HEK293T (cell line): Measurements from ENCODE around the gene VPS35L.

ENCODE experiments used
- CTCF ChIA-PET: fragments of 350-600 bp; formaldehyde crosslinking; extraction: SDS; loops from one replicate; lab custom pipeline; 2021; ENCODE audit warnings: antibody characterized with exemption, inconsistent platforms; lab: Yijun Ruan, JAX
- POLR2A ChIA-PET: fragments of 350-600 bp; formaldehyde crosslinking; extraction: SDS; loops from one replicate; lab custom pipeline; 2020; ENCODE audit warnings: antibody characterized with exemption, inconsistent platforms; lab: Yijun Ruan, JAX
- DNase-seq: peaks from one replicate; pipeline ENCODE4 v3.0.0; 2012; ENCODE audit warnings: mixed read lengths; ENCODE audit errors: extremely low spot score
- ARNT ChIP-seq: fragments of 450-650 bp; IDR thresholded peaks from 2 replicates; pipeline ENCODE4 v1.6.1; 2017; ENCODE audit warnings: mild to moderate bottlenecking
- BHLHE40 ChIP-seq: fragments of 450-650 bp; IDR thresholded peaks from 2 replicates; pipeline ENCODE4 v1.6.1; 2016; ENCODE audit warnings: mild to moderate bottlenecking, moderate library complexity, borderline replicate concordance
- CTBP1 ChIP-seq: fragments of 450-650 bp; IDR thresholded peaks from 2 replicates; pipeline ENCODE4 v1.6.1; 2016; ENCODE audit warnings: borderline replicate concordance
- ELF4 ChIP-seq: fragments of 450-650 bp; IDR thresholded peaks from 2 replicates; pipeline ENCODE4 v1.6.1; 2017; ENCODE audit warnings: antibody characterized with exemption
- FOXA1 ChIP-seq: fragments of 450-650 bp; IDR thresholded peaks from 2 replicates; pipeline ENCODE4 v1.6.1; 2016; ENCODE audit warnings: mild to moderate bottlenecking
- FOXK2 ChIP-seq: fragments of 450-650 bp; IDR thresholded peaks from 2 replicates; pipeline ENCODE4 v1.6.1; 2016; ENCODE audit warnings: mild to moderate bottlenecking
- FOXM1 ChIP-seq: fragments of 450-650 bp; IDR thresholded peaks from 2 replicates; pipeline ENCODE4 v1.6.1; 2017; ENCODE audit warnings: mild to moderate bottlenecking, borderline replicate concordance
- HDGF ChIP-seq: fragments of 450-650 bp; IDR thresholded peaks from 2 replicates; pipeline ENCODE4 v1.6.1; 2017; ENCODE audit warnings: antibody characterized with exemption, borderline replicate concordance
- L3MBTL2 ChIP-seq: fragments of 450-650 bp; conservative IDR thresholded peaks from 2 replicates; pipeline ENCODE4 v1.6.1; 2016; ENCODE audit warnings: mild to moderate bottlenecking
- LEF1 ChIP-seq: fragments of 450-650 bp; IDR thresholded peaks from 2 replicates; pipeline ENCODE4 v1.6.1; 2017; ENCODE audit warnings: mild to moderate bottlenecking, borderline replicate concordance
- NFRKB ChIP-seq: fragments of 450-650 bp; IDR thresholded peaks from 2 replicates; pipeline ENCODE4 v1.6.1; 2016; ENCODE audit warnings: mild to moderate bottlenecking, moderate library complexity
- SP1 ChIP-seq: fragments of 450-650 bp; IDR thresholded peaks from 2 replicates; pipeline ENCODE4 v1.6.1; 2017
- SUZ12 ChIP-seq: fragments of 450-650 bp; IDR thresholded peaks from 2 replicates; pipeline ENCODE4 v1.6.1; 2016; ENCODE audit warnings: mild to moderate bottlenecking
- TARDBP ChIP-seq: fragments of 450-650 bp; IDR thresholded peaks from 2 replicates; pipeline ENCODE4 v1.6.1; 2016
- ZNF384 ChIP-seq: fragments of 450-650 bp; IDR thresholded peaks from 2 replicates; pipeline ENCODE4 v1.6.1; 2016
- TF ChIP-seq, protein P1 (sequence below): fragments of 450-650 bp; IDR thresholded peaks from 2 replicates; pipeline ENCODE4 v1.6.1; 2016

The VPS35L gene

DNA sequence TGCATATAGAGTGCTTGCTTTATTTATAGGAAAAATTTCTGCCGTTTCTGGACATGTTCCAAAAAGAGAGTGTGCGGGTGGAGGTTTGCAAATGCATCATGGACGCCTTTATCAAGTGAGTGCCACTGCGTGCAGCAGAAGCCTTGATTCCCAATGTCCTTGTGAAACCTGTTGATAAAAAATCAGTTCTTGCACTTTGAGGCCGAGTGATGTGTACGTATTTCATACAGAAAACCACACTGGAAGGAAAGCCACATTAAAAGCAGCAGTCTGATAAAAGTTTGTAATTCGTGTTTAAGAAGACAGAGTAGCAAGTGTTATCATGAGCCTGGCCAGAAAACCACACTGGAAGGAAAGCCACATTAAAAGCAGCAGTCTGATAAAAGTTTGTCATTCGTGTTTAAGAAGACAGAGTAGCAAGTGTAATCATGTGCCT is 84.5 kb downstream of the VPS35L start:
- no peak for TF ChIP-seq ARNT
- TF ChIP-seq BHLHE40: no peak
- TF ChIP-seq FOXA1: no peak
- TF ChIP-seq CTBP1: no peak
- no peak for TF ChIP-seq NFRKB
- TF ChIP-seq FOXK2: no peak
- no peak for TF ChIP-seq HDGF
- TF ChIP-seq FOXM1: no peak
- no peak for TF ChIP-seq ZNF384
- no peak for TF ChIP-seq SP1
- no peak for TF ChIP-seq L3MBTL2
- no peak for TF ChIP-seq SUZ12
- POLR2A ChIA-PET: no interaction called here
- CTCF ChIA-PET: no interaction called here
- DNase-seq: no peak

DNA sequence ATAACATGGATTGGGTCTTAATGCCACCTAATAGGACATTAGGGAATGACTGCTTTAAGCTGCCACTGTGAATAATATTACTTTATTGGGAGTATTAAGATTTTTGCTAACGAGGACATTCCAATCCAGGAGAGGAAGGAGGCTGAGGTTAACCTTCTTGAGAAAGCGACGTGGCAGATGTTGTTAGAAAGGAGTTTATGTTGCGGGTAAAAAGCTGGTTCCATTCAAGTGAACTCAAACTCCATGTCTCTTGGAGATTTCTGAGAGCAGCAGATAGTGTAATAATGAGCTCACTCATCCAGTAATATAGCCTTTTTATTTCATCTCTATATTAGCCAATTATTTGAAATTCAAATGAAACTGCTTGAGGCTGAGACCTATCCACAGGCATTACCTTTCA is 87.0 kb downstream of the VPS35L start:
- POLR2A ChIA-PET: no interaction called here
- TF ChIP-seq L3MBTL2: no peak
- TF ChIP-seq, protein P1, sequence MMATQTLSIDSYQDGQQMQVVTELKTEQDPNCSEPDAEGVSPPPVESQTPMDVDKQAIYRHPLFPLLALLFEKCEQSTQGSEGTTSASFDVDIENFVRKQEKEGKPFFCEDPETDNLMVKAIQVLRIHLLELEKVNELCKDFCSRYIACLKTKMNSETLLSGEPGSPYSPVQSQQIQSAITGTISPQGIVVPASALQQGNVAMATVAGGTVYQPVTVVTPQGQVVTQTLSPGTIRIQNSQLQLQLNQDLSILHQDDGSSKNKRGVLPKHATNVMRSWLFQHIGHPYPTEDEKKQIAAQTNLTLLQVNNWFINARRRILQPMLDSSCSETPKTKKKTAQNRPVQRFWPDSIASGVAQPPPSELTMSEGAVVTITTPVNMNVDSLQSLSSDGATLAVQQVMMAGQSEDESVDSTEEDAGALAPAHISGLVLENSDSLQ: no peak
- no peak for TF ChIP-seq TARDBP
- TF ChIP-seq FOXA1: no peak
- no peak for TF ChIP-seq BHLHE40
- no peak for TF ChIP-seq ZNF384
- no peak for TF ChIP-seq SP1
- no peak for TF ChIP-seq FOXK2
- CTCF ChIA-PET: no interaction called here
- no peak for DNase-seq

- DNase-seq: peak; percentile 12
- ChIA-PET POLR2A (no interaction called here), CTCF (no interaction called here)
- no peak for TF ChIP-seq BHLHE40
- TF ChIP-seq, protein P1: peak; percentile 58
Measured at GRCh38 chr16:19644877-19645276, 89.4 kb downstream of the VPS35L start.

DNA sequence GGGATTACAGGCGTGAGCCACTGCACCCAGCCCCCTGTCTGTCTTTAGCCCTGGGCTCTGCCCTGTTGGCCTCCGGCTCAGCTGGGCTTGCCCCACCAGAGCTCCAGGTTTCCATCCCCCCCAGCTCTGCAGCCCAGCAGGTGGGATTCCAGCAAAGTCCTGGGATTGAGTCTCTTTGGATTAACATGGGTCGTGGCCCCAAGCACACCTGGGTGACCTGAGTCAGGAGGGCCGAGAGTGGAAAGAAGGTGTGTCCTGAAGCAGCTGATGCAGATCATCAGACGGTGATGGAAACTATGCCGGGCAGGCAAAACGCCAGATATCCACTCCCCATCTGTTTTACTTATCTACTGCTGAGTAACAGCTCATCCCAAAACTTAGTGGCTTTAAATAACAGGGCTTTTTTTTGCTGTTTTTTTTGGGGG is 90.1 kb downstream of the VPS35L start:
- DNase-seq: no peak
- ChIA-PET CTCF (interaction anchor here (0.5 kb wide), 1 partner anchor 44 kb away, joined by 3 read pairs; no protein-coding TSS in a partner anchor), POLR2A (no interaction called here)
- TF ChIP-seq FOXA1: no peak
- no peak for TF ChIP-seq FOXK2
- TF ChIP-seq BHLHE40: no peak
- no peak for TF ChIP-seq ZNF384
- no peak for TF ChIP-seq NFRKB
- TF ChIP-seq, protein P1: no peak
- no peak for TF ChIP-seq TARDBP
- TF ChIP-seq FOXM1: no peak
- no peak for TF ChIP-seq L3MBTL2

DNA sequence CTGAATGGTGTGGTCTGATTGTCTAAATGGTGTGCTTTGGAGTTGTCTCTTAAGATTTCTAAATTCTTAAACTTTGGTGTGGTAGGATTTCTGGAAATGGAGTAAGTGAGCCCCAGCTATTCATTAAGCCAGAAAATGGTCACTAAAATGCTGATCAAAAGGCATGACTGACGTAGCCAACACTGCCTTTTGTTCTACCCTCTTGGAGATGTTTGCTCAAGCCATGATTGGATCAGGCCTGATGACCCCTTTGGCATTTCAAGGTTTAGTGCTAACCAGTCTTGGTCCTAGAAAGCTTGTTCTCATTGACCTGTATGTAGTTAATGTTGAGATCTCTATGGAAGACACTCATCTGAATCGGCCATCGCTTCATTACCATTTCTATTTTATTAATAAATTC is 94.5 kb downstream of the VPS35L start:
- CTCF ChIA-PET: no interaction called here
- POLR2A ChIA-PET: no interaction called here
- TF ChIP-seq NFRKB (no peak), SUZ12 (no peak), ARNT (no peak), LEF1 (no peak), FOXM1 (no peak), HDGF (no peak), ZNF384 (no peak)
- DNase-seq: no peak

- CTCF ChIA-PET: no interaction called here
- POLR2A ChIA-PET: no interaction called here
- DNase-seq: no peak
- no peak for TF ChIP-seq CTBP1
- TF ChIP-seq TARDBP: no peak
- TF ChIP-seq FOXK2: no peak
- no peak for TF ChIP-seq SP1
- TF ChIP-seq ARNT: no peak
- no peak for TF ChIP-seq ELF4
- TF ChIP-seq, protein P1: no peak
- TF ChIP-seq FOXM1: no peak
Measured at GRCh38 chr16:19654147-19654546, 98.6 kb downstream of the VPS35L start.

DNA sequence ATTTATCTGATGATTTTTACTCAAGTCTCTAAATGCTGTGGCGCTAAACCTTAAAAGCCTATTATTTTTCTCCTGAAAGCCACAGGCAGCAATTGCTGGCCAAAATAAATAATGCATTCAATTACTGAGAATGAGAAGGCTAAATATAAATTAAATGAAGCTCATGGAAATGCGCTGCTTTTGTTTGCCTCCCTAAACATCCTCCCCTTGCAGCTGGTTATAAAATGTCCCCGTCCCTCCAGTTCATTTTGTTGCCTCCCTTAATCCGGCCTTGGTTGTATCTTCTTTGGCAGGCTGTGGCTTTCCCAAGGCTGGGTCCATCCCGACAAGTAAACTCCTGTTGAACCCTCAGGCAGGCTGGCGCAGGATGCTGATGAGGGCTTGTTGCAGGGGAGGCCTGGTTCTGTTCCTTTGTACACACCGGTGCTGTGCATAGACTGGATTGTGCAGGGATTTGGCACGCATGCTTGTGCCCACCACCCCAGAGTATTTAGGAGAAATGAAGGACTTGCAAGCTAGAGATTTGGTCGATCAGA is 99.8 kb downstream of the VPS35L start:
- DNase-seq: no peak
- TF ChIP-seq, protein P1: no peak
- TF ChIP-seq ELF4 (no peak), LEF1 (no peak), ZNF384 (no peak), FOXM1 (no peak), L3MBTL2 (no peak), NFRKB (no peak), CTBP1 (no peak), TARDBP (no peak), BHLHE40 (no peak), SUZ12 (no peak), FOXA1 (no peak), SP1 (no peak), ARNT (no peak), HDGF (no peak), FOXK2 (no peak)
- CTCF ChIA-PET: no interaction called here
- POLR2A ChIA-PET: no interaction called here
